A549 (cell line): Measurements from ENCODE around the gene AMACR. TPM values are rescaled to one million over a fixed set of nuclear protein-coding genes. Genes with fewer than 3 reads are reported as not detected.

Source experiments
- ATAC-seq, 2 experiments: fragments of 200-7000 bp in 1 of 2; fragments of >200 bp in 1 of 2; cut with Nextera tagmentation in 1 of 2; cut with Tn5 transposase in 1 of 2; 3 replicates each; pipeline versions ENCODE4 v1.8.0 to v1.9.1; 2018 to 2020; ENCODE audit warnings: mild to moderate bottlenecking in 1 of 2, moderate library complexity in 1 of 2
- CTCF ChIA-PET: fragments of 300-600 bp; sonication (Branson Sonifier 250); formaldehyde crosslinking; extraction: SDS; loops from one replicate; lab custom pipeline; 2021; ENCODE audit warnings: antibody characterized with exemption, inconsistent platforms; lab: Yijun Ruan, JAX
- POLR2A ChIA-PET: fragments of 350-600 bp; formaldehyde crosslinking; extraction: SDS; loops from one replicate; lab custom pipeline; 2021; ENCODE audit warnings: antibody characterized with exemption, inconsistent platforms; lab: Yijun Ruan, JAX
- DNase-seq, 2 experiments: peaks; one replicate each; pipeline versions ENCODE4 v3.0.0 to v3.0.0-alpha.2; 2011 to 2016; ENCODE audit warnings: low read depth in 1 of 2, low spot score in 1 of 2
- FAIRE-seq: peaks from 2 replicates; lab custom pipeline; 2011; peaks lifted over from hg19 to GRCh38; lab: Jason Lieb, UNC
- H3K27ac ChIP-seq, 2 experiments: fragments of >200 bp; sonication (Bioruptor Twin); formaldehyde crosslinking; 3 replicates each; pipeline ENCODE4 v1.5.1; 2016 to 2017
- H3K4me1 ChIP-seq: fragments of >200 bp; sonication (Bioruptor Twin); formaldehyde crosslinking; 3 replicates; pipeline ENCODE4 v1.6.1; 2016
- H3K4me2 ChIP-seq: fragments of >200 bp; sonication (Bioruptor Twin); formaldehyde crosslinking; 3 replicates; pipeline ENCODE4 v1.6.1; 2016
- H3K4me3 ChIP-seq: fragments of >200 bp; sonication (Bioruptor Twin); formaldehyde crosslinking; 3 replicates; pipeline ENCODE4 v1.5.1; 2016
- H3K9me3 ChIP-seq: fragments of >200 bp; sonication (Bioruptor Twin); formaldehyde crosslinking; 3 replicates; pipeline ENCODE4 v1.6.1; 2016
- CBX2 ChIP-seq: fragments of 200-600 bp; sonication (generic); IDR thresholded peaks from 2 replicates; pipeline ENCODE4 v1.6.1; 2016; ENCODE audit warnings: low read depth, mild to moderate bottlenecking, borderline replicate concordance
- EP300 ChIP-seq, 2 experiments: fragments of >200 bp; sonication (Bioruptor Twin); formaldehyde crosslinking; IDR thresholded peaks; 2 replicates in 1 of 2; 3 replicates in 1 of 2; pipeline ENCODE4 v1.6.1; 2016 to 2017
- HEYL ChIP-seq: fragments of 250-450 bp; sonication (Bioruptor Pico); IDR thresholded peaks from 2 replicates; pipeline ENCODE4 v1.8.0; 2021; ENCODE audit warnings: mild to moderate bottlenecking, moderate library complexity
- JUN ChIP-seq, 2 experiments: fragments of >200 bp; sonication (Bioruptor Twin); formaldehyde crosslinking; IDR thresholded peaks; 2 replicates in 1 of 2; 3 replicates in 1 of 2; pipeline ENCODE4 v1.6.1; 2016 to 2017
- JUNB ChIP-seq: fragments of >200 bp; sonication (Bioruptor Twin); formaldehyde crosslinking; IDR thresholded peaks from 2 replicates; pipeline ENCODE4 v1.6.1; 2016
- KDM5A ChIP-seq: fragments of 200-600 bp; sonication (generic); IDR thresholded peaks from 2 replicates; pipeline ENCODE4 v1.6.1; 2016; ENCODE audit warnings: antibody characterized with exemption, mild to moderate bottlenecking
- MAFK ChIP-seq: fragments of 450-650 bp; IDR thresholded peaks from 2 replicates; pipeline ENCODE4 v1.6.1; 2014; ENCODE audit not compliant: partially characterized antibody
- MAZ ChIP-seq: fragments of 150-350 bp; IDR thresholded peaks from 2 replicates; pipeline ENCODE4 v1.6.1; 2014; ENCODE audit warnings: antibody characterized with exemption, low read depth, low read length, borderline replicate concordance
- MYC ChIP-seq: IDR thresholded peaks from 2 replicates; pipeline ENCODE4 v1.6.1; 2012; ENCODE audit warnings: mild to moderate bottlenecking, inconsistent platforms, low read length, improper control_type of control experiment, borderline replicate concordance
- PHF8 ChIP-seq: fragments of 200-600 bp; sonication (generic); IDR thresholded peaks from 2 replicates; pipeline ENCODE4 v1.6.1; 2016; ENCODE audit warnings: low read depth, mild to moderate bottlenecking, antibody characterized with exemption, moderate library complexity, borderline replicate concordance
- POLR2A ChIP-seq: IDR thresholded peaks from 2 replicates; pipeline ENCODE4 v1.6.1; 2012; ENCODE audit warnings: mild to moderate bottlenecking, low read length
- POLR2AphosphoS2 ChIP-seq: conservative IDR thresholded peaks from 2 replicates; pipeline ENCODE4 v1.6.1; 2012; ENCODE audit warnings: low read length, improper control_type of control experiment, inconsistent platforms
- RARB ChIP-seq: fragments of 250-450 bp; sonication (Bioruptor Pico); IDR thresholded peaks from 2 replicates; pipeline ENCODE4 v1.8.0; 2021; ENCODE audit warnings: mild to moderate bottlenecking, moderate library complexity
- SMC3 ChIP-seq: fragments of >200 bp; sonication (Bioruptor Twin); formaldehyde crosslinking; IDR thresholded peaks from 3 replicates; pipeline ENCODE4 v1.6.1; 2018; ENCODE audit warnings: inconsistent platforms
- SREBF2 ChIP-seq: fragments of 450-650 bp; IDR thresholded peaks from 2 replicates; pipeline ENCODE4 v1.6.1; 2014; ENCODE audit warnings: mild to moderate bottlenecking, moderate library complexity
- ZC3H11A ChIP-seq: fragments of 450-650 bp; IDR thresholded peaks from 2 replicates; pipeline ENCODE4 v1.6.1; 2014; ENCODE audit warnings: antibody characterized with exemption, mild to moderate bottlenecking
- ZFP36 ChIP-seq: fragments of 450-650 bp; IDR thresholded peaks from 2 replicates; pipeline ENCODE4 v1.6.1; 2014; ENCODE audit warnings: borderline replicate concordance; ENCODE audit not compliant: partially characterized antibody
- ZSCAN20 ChIP-seq: fragments of 250-450 bp; sonication (Bioruptor Pico); IDR thresholded peaks from 2 replicates; pipeline ENCODE4 v1.8.0; 2022; ENCODE audit warnings: mild to moderate bottlenecking, moderate library complexity
- WGBS: methylation state at CpG from one replicate; pipeline ENCODE4 v1.1.6; 2017; ENCODE audit errors: missing lambda C conversion rate; 5-methylcytosine and 5-hydroxymethylcytosine counted together
- polyA plus RNA-seq, 4 experiments: library from polyadenylated mRNA; depleted of rRNA in 3 of 4; stranded (reverse); fragments of >200 nt; fragmentation: RNase III in 1 of 4; extraction: RNeasy Plus Mini Kit Qiagen cat#74134 plus additional on column Dnase treatment in 1 of 4; gene quantifications; 2 replicates in 3 of 4; 3 replicates in 1 of 4; pipeline ENCODE4 v1.2.3, GENCODE V29; 2011 to 2017
- TF ChIP-seq, protein P1 (sequence below): fragments of 450-650 bp; IDR thresholded peaks from 2 replicates; pipeline ENCODE4 v1.6.1; 2014; ENCODE audit warnings: antibody characterized with exemption

Gene AMACR
- polyA plus RNA-seq, 2 of the 4 experiments (the other 2 are of a cell fraction), result 21.1 to 30.1 TPM

DNA sequence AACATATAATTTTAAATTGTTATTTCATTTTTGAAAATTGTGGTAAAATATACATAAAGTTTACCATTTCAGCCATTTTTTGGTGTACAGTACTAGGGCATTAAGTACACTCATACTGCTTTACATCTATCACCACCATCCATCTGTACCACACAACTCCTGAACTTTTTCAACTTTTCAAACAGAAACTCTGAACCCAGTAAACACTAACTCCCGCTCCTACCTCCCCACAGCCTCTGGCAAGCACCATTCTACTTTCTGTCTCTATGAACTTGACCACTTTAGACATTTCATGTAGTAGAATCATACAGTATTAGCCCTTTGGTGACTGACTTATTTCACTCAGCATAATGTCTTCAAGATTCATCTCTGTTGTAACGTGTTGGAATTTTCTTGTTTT, 15.0 kb downstream of the AMACR start (continued):
- TF ChIP-seq HEYL (CRISPR knock-in tag), result no peak
- TF ChIP-seq, all 56 proteins: peak for 0

DNA sequence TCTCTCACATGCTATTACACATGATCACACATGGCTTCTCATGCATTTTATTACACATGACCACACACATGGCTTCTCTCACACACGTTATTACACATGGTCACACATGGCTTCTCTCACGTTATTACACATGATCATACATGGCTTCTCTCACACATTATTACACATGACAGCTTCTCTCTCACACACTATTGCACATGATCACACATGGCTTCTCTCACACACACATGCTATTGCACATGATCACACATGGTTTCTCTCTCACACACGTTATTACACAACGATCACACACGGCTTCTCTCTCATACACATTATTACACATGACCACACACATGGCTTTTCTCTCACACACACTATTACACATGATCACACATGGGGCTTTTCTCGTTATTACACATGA, 22.4 kb downstream of the AMACR start:
- WGBS, result 75% methylated on average over 6 of the region's 6 CpGs
- Histone ChIP-seq H3K4me3 (no peak overlapping the region), H3K4me2 (no peak overlapping the region), H3K9me3 (no peaks in the 10 kb centered on the region), H3K4me1 (no peaks in the 10 kb centered on the region), H3K27ac (no peak overlapping the region)
- ATAC-seq, result no peak
- no peak for FAIRE-seq
- ChIA-PET POLR2A (no interaction called here), CTCF (interaction anchor here (0.6 to 1.9 kb wide), 2 partner anchors 14 to 50 kb away, joined by 3 to 8 read pairs; no protein-coding TSS in a partner anchor)
- TF ChIP-seq EP300 (IDR thresholded peaks at IDR 0.05), result no peak
- no peak for TF ChIP-seq RARB (CRISPR knock-in tag)
- TF ChIP-seq JUNB, result no peak
- TF ChIP-seq SMC3, result no peak
- no peak for TF ChIP-seq POLR2AphosphoS2
- no peak for DNase-seq

DNA sequence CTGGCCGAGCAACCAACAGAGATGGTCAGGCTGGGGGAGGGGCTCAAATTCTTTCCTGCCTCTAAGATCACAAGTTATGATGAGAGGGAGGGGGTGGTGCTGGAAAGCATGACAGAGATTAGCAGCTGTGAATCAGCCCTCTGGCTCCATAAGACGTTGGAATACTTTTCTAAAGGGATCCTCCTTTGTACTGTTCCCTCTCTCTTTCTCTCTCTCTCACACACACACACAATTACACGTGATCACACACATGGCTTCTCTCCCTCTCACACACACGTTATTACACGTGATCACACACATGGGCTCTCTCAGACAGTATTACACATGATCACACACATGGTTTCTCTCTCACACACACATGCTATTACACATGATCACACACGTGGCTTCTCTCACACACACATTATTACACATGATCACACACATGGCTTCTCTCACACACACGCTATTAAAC, 23.2 kb downstream of the AMACR start, which contains the start of gene SLC45A2:
Gene SLC45A2 (minus strand): TSS at position 23 of the 454 bp plus-strand sequence. CDS start 110 bp downstream, outside the sequence.
- DNase-seq, result no peak
- no peak within 1 kb of the TSS for H3K27ac ChIP-seq
- ChIA-PET CTCF (interaction anchor here (0.6 kb wide), 1 partner anchor 50 kb away, joined by 3 read pairs; no protein-coding TSS in a partner anchor), POLR2A (no interaction called here)
- ATAC-seq, result no peak
- TF ChIP-seq MAZ (no peak), CBX2 (no peak), POLR2A (no peak), JUN (IDR thresholded peaks at IDR 0.05) (no peak), ZFP36 (no peak), ZSCAN20 (no peak), MYC (no peak), MAFK (no peak), JUNB (no peak)
- TF ChIP-seq, protein P1, sequence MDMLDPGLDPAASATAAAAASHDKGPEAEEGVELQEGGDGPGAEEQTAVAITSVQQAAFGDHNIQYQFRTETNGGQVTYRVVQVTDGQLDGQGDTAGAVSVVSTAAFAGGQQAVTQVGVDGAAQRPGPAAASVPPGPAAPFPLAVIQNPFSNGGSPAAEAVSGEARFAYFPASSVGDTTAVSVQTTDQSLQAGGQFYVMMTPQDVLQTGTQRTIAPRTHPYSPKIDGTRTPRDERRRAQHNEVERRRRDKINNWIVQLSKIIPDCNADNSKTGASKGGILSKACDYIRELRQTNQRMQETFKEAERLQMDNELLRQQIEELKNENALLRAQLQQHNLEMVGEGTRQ, result no peak
- no peak within 1 kb of the TSS for H3K4me3 ChIP-seq
- H3K4me1 ChIP-seq, result no peaks in the 10 kb centered on the region
- no peaks in the 10 kb centered on the region for H3K9me3 ChIP-seq
- WGBS, result 53% methylated on average over 7 of the region's 7 CpGs
- no peak for FAIRE-seq
- no peak within 1 kb of the TSS for H3K4me2 ChIP-seq

DNA sequence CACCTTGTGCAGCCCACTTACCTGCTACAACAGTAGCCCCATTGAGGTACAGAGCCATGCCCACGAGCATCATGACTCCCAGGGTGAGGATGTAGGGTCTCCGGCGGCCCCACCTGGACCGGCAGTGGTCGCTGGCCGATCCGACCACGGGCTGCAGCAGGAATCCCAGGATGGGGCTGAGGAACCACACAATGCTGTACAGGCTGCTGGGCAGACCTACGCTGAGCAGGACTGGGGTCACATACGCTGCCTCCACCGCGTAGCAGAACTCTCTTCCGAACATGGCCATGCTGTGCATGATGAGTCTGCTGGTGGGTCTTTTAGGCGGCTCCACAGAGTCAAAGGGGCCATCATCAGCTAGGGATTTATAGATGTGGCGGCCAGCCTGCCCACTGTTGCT, 23.7 kb downstream of the AMACR start:
- CTCF ChIA-PET, result no interaction called here
- TF ChIP-seq ZC3H11A (no peak), PHF8 (no peak), SREBF2 (no peak), KDM5A (no peak), POLR2A (0 out of 2 replicates have a peak, but pooled peaks have one; percentile 16)
- TF ChIP-seq, all 56 proteins: peak for 1
- Histone ChIP-seq H3K4me3 (no peak overlapping the region), H3K4me1 (no peaks in the 10 kb centered on the region), H3K9me3 (no peaks in the 10 kb centered on the region), H3K27ac (no peak overlapping the region), H3K4me2 (no peak overlapping the region)
- POLR2A ChIA-PET, result interaction anchor here (1.5 kb wide), 1 partner anchor 24 kb away, joined by 4 read pairs; the partner anchor contains the start of gene AMACR
- 66% methylated on average over 9 of the region's 15 CpGs for WGBS
- no peak for FAIRE-seq
- peak in 1 of 2 experiments; percentile 39; a peak in 1 of 6 replicates for ATAC-seq
- DNase-seq, result no peak
